ENCODE results near the gene CER1.

Gene CER1, protein sequence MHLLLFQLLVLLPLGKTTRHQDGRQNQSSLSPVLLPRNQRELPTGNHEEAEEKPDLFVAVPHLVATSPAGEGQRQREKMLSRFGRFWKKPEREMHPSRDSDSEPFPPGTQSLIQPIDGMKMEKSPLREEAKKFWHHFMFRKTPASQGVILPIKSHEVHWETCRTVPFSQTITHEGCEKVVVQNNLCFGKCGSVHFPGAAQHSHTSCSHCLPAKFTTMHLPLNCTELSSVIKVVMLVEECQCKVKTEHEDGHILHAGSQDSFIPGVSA

DNA sequence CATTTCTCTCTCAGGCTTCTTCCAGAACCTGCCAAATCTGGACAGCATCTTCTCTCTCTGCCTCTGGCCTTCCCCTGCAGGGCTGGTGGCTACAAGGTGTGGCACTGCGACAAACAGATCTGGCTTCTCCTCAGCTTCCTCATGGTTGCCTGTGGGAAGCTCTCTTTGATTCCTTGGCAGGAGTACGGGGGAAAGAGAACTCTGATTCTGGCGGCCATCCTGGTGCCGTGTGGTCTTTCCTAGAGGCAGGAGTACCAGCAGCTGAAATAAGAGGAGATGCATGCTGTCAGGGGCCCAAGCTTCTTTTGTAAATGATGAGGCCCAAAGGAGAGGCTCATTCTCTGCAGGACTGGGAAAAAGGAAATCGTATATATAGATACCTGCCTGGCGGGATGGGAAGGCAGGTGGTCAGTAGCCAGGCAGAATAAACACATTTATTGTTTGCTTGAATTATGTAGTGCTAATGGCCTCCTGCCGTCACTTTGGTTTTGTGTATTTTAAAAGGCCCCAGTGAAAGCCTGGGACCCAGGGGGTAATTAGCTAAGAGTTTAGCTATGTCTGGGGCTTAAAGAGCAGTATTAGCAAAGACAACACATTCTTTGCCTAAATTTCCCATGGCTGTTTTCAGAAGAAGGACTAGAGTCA, at the start of gene CER1:
CER1 (minus strand) TSS at position 343 of the 645 bp plus-strand sequence; CDS start at position 282, 61 bp downstream.
- no peak for DNase-seq (ENCODE audit: low read depth)

- no peak for DNase-seq (ENCODE audit: low read depth)
Observed at GRCh38 chr9:14770592-14770991, 48.1 kb upstream of the CER1 start.

DNA sequence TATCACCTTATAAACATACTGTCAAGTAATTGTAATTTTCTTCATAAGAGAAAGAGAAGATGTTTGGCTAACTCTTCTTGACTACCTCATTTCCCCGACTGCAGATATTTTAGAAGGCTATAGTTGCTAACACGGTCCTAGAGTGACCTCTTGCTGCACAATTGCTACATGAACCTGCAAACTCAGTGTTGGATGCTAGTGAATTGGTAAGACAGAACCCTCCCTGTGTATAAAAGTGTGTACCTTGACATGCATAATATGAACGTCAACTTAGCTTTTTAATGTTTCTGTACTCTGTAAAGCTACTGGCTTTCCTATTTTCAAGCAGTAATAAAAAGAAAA, 46.7 kb upstream of the CER1 start:
- no peak for DNase-seq (ENCODE audit: low read depth)

GRCh38 chr9:14768405-14769229, 46.1 kb upstream of the CER1 start:
- no peak for DNase-seq (ENCODE audit: low read depth)

DNA sequence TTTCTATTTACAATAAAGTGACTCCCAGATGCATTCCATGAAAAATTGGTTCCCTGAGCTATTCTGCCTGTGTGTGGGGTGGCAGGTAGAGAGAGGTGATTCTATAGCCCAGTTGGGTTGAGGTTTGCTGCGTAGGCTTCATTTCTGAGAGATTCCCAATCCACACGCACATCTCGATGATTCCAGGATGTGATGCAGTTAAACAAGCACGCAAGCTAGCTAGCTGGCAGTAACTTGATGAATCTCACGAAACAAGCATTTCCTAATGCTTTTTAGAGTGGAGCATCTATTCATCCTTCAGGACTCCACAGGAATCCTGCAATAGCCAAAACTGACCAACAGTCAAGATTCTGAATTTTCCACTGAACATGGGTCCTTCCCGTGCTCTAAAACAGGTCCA, 43.8 kb upstream of the CER1 start:
- DNase-seq (ENCODE audit: low read depth) = no peak

- no peak for DNase-seq (ENCODE audit: low read depth)
Observed at GRCh38 chr9:14761584-14761983, 39.1 kb upstream of the CER1 start.

DNA sequence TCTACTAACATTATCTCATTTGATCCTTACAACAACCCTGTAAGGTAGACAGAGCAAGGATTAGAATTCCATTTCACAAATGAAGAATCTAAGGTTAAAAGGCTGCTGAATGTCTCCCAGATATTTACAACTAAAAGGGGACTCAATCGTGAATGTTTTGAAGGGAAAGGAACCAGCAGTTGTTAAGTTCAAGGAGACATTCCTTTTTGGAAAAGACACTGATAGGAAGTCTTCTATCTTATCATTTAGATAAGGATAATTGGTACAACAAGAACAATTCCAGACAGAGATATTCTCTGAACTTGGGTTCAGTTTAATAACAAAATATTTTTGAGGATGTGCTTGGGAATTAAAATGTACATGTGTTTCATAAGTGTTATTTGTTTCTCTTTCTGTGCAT, 37.5 kb upstream of the CER1 start:
- no peak for DNase-seq (ENCODE audit: low read depth)

GRCh38 chr9:14756291-14756690, 33.8 kb upstream of the CER1 start:
- DNase-seq (ENCODE audit: low read depth) = no peak

GRCh38 chr9:14752871-14753270, 30.3 kb upstream of the CER1 start:
- DNase-seq (ENCODE audit: low read depth) = no peak

- no peak for DNase-seq (ENCODE audit: low read depth)
Observed at GRCh38 chr9:14752271-14752670, 29.7 kb upstream of the CER1 start.

DNA sequence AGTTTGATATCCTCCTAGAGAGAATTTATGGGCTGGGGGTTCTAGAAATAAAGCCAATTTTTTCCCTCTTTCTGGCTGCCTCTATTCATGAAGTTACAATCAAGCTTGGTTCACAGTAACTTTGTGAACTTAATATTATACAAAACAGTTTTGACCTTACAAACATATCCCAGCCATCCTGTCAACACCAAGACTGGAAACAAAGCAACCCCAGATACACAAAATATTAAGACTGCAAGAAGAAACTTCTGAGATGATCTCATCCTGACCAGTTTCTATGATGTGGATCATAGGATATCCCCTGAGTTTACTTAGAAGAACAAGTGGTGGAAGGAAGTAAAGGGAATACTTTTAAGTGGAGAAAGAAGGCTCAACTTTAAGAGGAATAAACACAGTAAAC, 28.3 kb upstream of the CER1 start:
- DNase-seq (ENCODE audit: low read depth) = no peak

DNA sequence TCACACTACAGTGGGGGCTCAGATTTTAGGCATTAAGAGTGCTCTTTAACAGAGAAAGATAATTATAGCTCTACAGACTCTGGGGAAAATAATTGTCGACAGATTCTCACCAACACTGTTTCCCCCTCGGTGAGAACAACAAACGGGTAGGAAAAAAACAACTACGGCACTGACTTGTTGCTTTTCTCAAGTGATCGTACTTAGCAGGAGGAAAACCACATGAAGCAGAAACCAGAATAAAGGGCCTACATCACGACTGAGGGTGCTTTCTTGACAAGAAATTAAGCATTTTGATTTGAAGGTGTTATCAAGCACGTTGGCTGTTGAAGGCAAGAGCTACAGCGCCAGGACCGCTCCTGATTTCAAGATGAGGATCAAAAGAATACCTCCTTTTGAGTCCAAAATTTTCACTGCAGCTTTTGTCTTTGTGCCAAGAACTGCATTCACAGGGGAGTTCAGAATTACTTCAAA, 27.2 kb upstream of the CER1 start:
- DNase-seq (ENCODE audit: low read depth) = no peak

- DNase-seq (ENCODE audit: low read depth) = no peak
Observed at GRCh38 chr9:14748373-14748772, 25.8 kb upstream of the CER1 start.

GRCh38 chr9:14747111-14747510, 24.6 kb upstream of the CER1 start:
- DNase-seq (ENCODE audit: low read depth) = no peak

DNA sequence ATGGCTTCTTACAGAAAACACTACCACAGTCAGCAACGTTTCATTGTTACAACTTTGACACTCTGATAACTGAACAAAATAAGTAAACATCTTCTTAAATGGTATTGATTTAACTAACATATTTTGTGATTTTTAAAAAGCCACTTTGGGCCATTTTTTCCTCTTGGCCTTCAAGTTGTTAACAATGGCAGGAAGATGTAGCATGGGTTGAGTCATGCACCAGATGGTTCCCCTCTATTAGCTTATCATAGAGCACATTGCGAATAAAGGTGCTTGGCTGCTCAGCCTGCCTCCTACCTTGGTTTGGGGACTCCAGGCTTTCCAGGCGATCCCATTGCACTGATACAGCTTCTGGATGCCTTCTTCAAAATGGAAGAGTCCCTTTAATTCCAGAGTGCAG, 24.1 kb upstream of the CER1 start:
- no peak for DNase-seq (ENCODE audit: low read depth)

- DNase-seq (ENCODE audit: low read depth) = no peak
Observed at GRCh38 chr9:14744768-14745167, 22.2 kb upstream of the CER1 start.

DNA sequence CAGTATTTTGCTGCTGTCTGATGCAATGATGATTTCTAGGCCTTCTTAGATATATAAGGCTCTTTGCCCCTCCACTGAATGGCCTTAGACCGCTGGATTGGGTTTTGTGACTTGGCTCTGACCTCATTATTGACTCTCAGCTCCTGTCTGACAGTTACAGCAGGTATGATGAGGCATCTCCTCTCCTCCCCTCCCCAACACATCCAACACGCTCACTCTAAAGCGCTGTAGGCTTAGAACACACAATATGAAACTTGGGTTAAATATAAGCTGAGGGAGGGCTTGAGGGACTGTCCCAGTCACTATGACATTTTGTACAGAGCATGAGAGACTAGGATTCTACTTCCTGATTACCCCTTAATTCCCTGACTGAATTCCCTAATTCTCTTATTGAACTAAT, 18.8 kb upstream of the CER1 start:
- no peak for DNase-seq (ENCODE audit: low read depth)

- DNase-seq (ENCODE audit: low read depth) = no peak
Observed at GRCh38 chr9:14733133-14733532, 10.6 kb upstream of the CER1 start.

- no peak for DNase-seq (ENCODE audit: low read depth)
Observed at GRCh38 chr9:14731294-14731981, 8.9 kb upstream of the CER1 start.

DNA sequence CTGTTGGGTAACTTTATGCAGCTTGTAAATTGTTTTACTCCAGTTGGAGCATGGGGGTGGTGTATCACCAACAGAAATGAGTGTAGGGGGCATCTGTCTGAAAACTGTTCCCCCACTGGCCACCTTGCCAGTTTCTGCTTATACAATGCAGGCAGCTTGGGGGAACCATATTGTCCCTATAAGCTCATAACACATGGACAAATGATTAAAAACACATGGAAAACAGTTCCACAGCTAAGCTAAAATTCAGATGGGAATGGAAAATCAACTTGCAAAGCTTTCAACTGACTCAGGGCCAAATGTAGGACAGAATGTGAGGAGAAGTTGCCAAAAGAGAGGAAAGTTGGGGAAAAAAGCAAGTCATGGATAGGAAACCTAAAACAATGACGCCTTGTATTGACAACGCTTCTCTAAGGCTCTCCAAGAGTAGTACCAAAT, 7.9 kb upstream of the CER1 start:
- no peak for DNase-seq (ENCODE audit: low read depth)

DNA sequence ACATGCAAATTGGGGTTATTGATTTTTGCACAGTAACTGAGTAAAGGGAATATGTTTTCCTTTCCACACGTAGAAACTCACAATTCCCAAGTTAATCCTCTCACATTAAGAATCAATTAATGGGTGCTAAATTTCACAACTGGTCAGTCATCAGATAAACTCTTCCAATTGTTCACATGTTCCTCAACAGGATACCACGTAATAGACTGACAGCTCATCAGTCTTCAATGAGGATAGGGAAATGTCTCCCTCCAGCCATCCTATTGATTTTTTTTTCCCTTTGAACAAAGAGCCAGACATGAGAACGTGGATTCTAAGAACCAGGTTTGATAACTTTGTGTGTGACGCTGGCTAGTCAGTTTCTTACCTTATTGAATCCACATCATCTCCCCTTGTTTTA, 768 bp upstream of the CER1 start:
- no peak for DNase-seq (ENCODE audit: low read depth)

GRCh38 chr9:14719231-14719923, 3.2 kb downstream of the CER1 start:
- no peak for DNase-seq (ENCODE audit: low read depth)
